ENCODE results near the gene RBP5. TPM values are rescaled to one million over a fixed set of nuclear protein-coding genes. Genes with fewer than 3 reads are reported as not detected.
"Not testable (repeated sequence)": the region's sequence is repeated elsewhere in the genome, so short reads cannot be mapped to it uniquely, and the experiment has no call there.

RBP5 gene
- polyA plus RNA-seq, 2 of the 4 experiments (the other 2 are of a cell fraction), result 0.25 TPM; not detected in 1

- TF ChIP-seq EP300 (IDR thresholded peaks at IDR 0.05), result no peak
- no peak for TF ChIP-seq CHD4 (IDR thresholded peaks at IDR 0.05; ENCODE audit: borderline replicate concordance)
- TF ChIP-seq FOXS1 (CRISPR knock-in tag; IDR thresholded peaks at IDR 0.05), result no peak
- no peak for TF ChIP-seq NFE2L2 (conservative IDR thresholded peaks at IDR 0.05; ENCODE audit: low read length)
Observed at GRCh38 chr12:7107636-7108002, 21.1 kb downstream of the RBP5 start (continued).

GRCh38 chr12:7107181-7107580 lies 21.5 kb downstream of the RBP5 start:
- POLR2A ChIA-PET, result interaction anchor here (0.9 to 4.0 kb wide), 6 partner anchors 11 to 163 kb away, joined by 3 to 30 read pairs (median 22); partner anchors contain the start of genes C12orf57, C1S and RNU7-1
- peak overlapping the region; percentile 96 to 97 for H3K27ac ChIP-seq
- DNase-seq (ENCODE audit: low read depth in 1 of 2, low spot score in 1 of 2); FAIRE-seq; ATAC-seq: not testable (repeated sequence)
- peaks cover 17% of the 10 kb centered on the region for H3K9me3 ChIP-seq
- WGBS (ENCODE audit: missing lambda C conversion rate), result 96% methylated on average over 5 of the region's 5 CpGs
- CTCF ChIA-PET, result interaction anchor here (1.1 to 8.4 kb wide), 11 partner anchors 8 to 169 kb away, joined by 3 to 309 read pairs (median 6); partner anchors contain the start of genes C1R, C1S and LPCAT3
- H3K4me3 ChIP-seq, result peak overlapping the region; percentile 55
- peak overlapping the region; percentile 94 for H3K4me2 ChIP-seq
- H3K4me1 ChIP-seq, result peaks cover 25% of the 10 kb centered on the region

GRCh38 chr12:7106082-7106481 lies 22.6 kb downstream of the RBP5 start:
- POLR2A ChIA-PET, result no interaction called here
- Histone ChIP-seq H3K27ac (no peak overlapping the region), H3K4me2 (no peak overlapping the region), H3K4me1 (peaks cover 34% of the 10 kb centered on the region), H3K4me3 (no peak overlapping the region), H3K9me3 (peaks cover 17% of the 10 kb centered on the region)
- TF ChIP-seq HOXB5 (CRISPR knock-in tag; IDR thresholded peaks at IDR 0.05) (no peak), ZFP36 (IDR thresholded peaks at IDR 0.05; ENCODE audit: borderline replicate concordance, partially characterized antibody) (no peak), FOXS1 (CRISPR knock-in tag; IDR thresholded peaks at IDR 0.05) (no peak), ZC3H11A (IDR thresholded peaks at IDR 0.05) (no peak), EP300 (IDR thresholded peaks at IDR 0.05) (no peak), CHD2 (IDR thresholded peaks at IDR 0.05; ENCODE audit: low read length, partially characterized antibody) (no peak), REST (IDR thresholded peaks at IDR 0.05) (no peak)
- WGBS (ENCODE audit: missing lambda C conversion rate), result 92% methylated on average over 1 of the region's 1 CpG
- no peak for ATAC-seq
- no peak for DNase-seq (ENCODE audit: low read depth in 1 of 2, low spot score in 1 of 2)
- CTCF ChIA-PET, result interaction anchor here (1.7 to 8.0 kb wide), 2 partner anchors 16 to 17 kb away, joined by 7 to 113 read pairs; partner anchors contain the start of gene C1R
- FAIRE-seq, result no peak

GRCh38 chr12:7103837-7104584 lies 24.7 kb downstream of the RBP5 start:
- Histone ChIP-seq H3K4me1 (peaks cover 18% of the 10 kb centered on the region), H3K4me3 (no peak overlapping the region), H3K27ac (no peak overlapping the region), H3K9me3 (peaks cover 17% of the 10 kb centered on the region), H3K4me2 (no peak overlapping the region)
- TF ChIP-seq CEBPB (IDR thresholded peaks at IDR 0.05) (no peak), JUN (IDR thresholded peaks at IDR 0.05) (no peak), CHD4 (IDR thresholded peaks at IDR 0.05; ENCODE audit: borderline replicate concordance) (no peak)
- DNase-seq (ENCODE audit: low read depth in 1 of 2, low spot score in 1 of 2) (no peak), ATAC-seq (no peak), FAIRE-seq (no peak)
- CTCF ChIA-PET, result interaction anchor here (0.9 to 1.9 kb wide), 5 partner anchors 9 to 159 kb away, joined by 3 to 15 read pairs (median 7); partner anchors contain the start of gene C1S
- WGBS (ENCODE audit: missing lambda C conversion rate), result 94% methylated on average over 14 of the region's 14 CpGs
- POLR2A ChIA-PET, result interaction anchor here (0.8 kb wide), 1 partner anchor 161 kb away, joined by 3 read pairs; the partner anchor contains the start of genes C12orf57 and RNU7-1

- H3K27ac ChIP-seq, result no peak overlapping the region
- POLR2A ChIA-PET, result no interaction called here
- DNase-seq (ENCODE audit: low read depth in 1 of 2, low spot score in 1 of 2), result no peak
- peaks cover 17% of the 10 kb centered on the region for H3K9me3 ChIP-seq
- no peak overlapping the region for H3K4me3 ChIP-seq
- no peak for ATAC-seq
- CTCF ChIA-PET, result interaction anchor here (0.7 to 2.1 kb wide), 10 partner anchors 10 to 153 kb away, joined by 3 to 17 read pairs (median 3); partner anchors contain the start of genes C1R and LPCAT3
- 95% methylated on average over 3 of the region's 3 CpGs for WGBS (ENCODE audit: missing lambda C conversion rate)
- peaks cover 18% of the 10 kb centered on the region for H3K4me1 ChIP-seq
- H3K4me2 ChIP-seq, result no peak overlapping the region
- FAIRE-seq, result no peak
- TF ChIP-seq RFX5 (IDR thresholded peaks at IDR 0.05) (no peak), ZSCAN20 (CRISPR knock-in tag; IDR thresholded peaks at IDR 0.05) (no peak), ZC3H11A (IDR thresholded peaks at IDR 0.05) (no peak), KDM1A (IDR thresholded peaks at IDR 0.05; ENCODE audit: low read depth) (no peak), HOXB5 (CRISPR knock-in tag; IDR thresholded peaks at IDR 0.05) (no peak), NPAS2 (CRISPR knock-in tag; IDR thresholded peaks at IDR 0.05; ENCODE audit: borderline replicate concordance) (no peak), JUNB (IDR thresholded peaks at IDR 0.05) (no peak), ELK1 (IDR thresholded peaks at IDR 0.05; ENCODE audit: low read depth, low read length) (no peak), NFE2L2 (conservative IDR thresholded peaks at IDR 0.05; ENCODE audit: low read length) (no peak), CHD4 (IDR thresholded peaks at IDR 0.05; ENCODE audit: borderline replicate concordance) (no peak), RAD21 (conservative IDR thresholded peaks at IDR 0.05 in 1 of 2, IDR thresholded peaks at IDR 0.05 in 1 of 2) (no peak), CHD2 (IDR thresholded peaks at IDR 0.05; ENCODE audit: low read length, partially characterized antibody) (no peak), TFCP2L1 (CRISPR knock-in tag; IDR thresholded peaks at IDR 0.05) (no peak), ESRRA (IDR thresholded peaks at IDR 0.05; ENCODE audit: borderline replicate concordance, low read length) (no peak), SREBF2 (IDR thresholded peaks at IDR 0.05) (no peak)
Observed at GRCh38 chr12:7102582-7102981, 26.1 kb downstream of the RBP5 start.

Data from A549 (cell line).